ENCODE measurements around the gene TCIRG1.

The TCIRG1 gene

DNA sequence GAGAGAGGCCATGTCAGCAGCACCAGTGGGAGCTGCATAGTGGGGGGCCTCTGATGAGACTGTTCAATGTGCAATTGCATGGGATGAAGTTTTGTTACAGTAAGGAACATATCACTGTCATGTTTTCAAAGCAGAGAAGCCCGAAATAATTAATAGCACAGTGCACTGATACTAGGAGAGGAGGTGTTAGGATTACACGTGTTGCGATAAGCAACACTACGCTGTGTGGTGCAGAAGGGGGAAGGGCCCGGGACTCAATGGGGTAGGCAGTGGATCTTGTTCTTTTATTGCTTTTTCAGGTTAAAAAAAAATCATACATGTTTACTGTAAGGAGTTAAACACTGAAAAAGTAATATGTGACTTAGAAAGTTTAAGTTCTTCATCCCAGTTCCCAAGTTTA lies 29.2 kb downstream of the TCIRG1 start:
- Histone ChIP-seq H3K36me3 (ENCODE audit: control insufficient read depth, insufficient read depth, low read length, severe bottlenecking) (peaks cover 97% of the 10 kb centered on the region), H3K9ac (ENCODE audit: low read length) (no peak overlapping the region), H3K27me3 (replicated peaks; ENCODE audit: control insufficient read depth, insufficient read depth, low read length) (no peaks in the 10 kb centered on the region)

DNA sequence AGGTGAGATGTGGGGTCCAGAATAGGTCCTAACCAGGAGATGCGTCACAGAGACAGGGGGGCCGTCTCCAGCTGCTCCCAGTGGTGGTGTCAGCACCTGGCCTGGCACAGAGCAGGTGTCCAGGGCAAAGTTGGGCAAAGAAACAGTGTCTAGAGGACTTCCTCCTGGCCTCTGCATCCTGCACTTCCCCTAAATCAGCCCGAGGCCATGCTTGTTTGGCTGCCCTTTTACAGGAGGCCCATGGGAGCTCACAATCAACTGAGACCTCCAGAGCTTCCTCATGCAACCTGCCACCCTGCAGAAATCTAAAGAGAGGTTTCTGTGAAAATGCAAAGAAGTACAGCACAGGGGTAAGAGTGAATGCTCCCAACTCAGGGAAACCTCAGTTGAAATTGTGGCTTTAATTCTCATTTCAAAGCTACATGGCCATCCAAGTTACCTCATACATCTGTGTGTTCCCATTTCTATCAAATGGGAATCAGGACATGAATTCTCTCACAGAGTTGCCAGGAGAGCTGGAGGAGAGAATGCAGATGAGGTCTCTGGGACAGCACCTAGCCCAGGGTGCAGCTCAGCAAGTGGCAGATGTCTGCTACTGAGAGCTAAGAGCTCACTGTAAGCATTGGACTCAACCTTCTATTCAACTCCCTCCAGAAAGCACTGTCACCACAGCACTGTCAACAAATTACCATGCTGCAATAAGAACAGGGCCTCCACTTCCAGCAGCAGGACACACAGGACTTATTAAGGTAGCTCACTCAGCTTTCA lies 32.6 kb downstream of the TCIRG1 start:
- Histone ChIP-seq H3K9ac (ENCODE audit: low read length) (no peak overlapping the region), H3K4me1 (ENCODE audit: control insufficient read depth, insufficient read depth, low read length) (no peaks in the 10 kb centered on the region), H3K36me3 (ENCODE audit: control insufficient read depth, insufficient read depth, low read length, severe bottlenecking) (peaks cover 89% of the 10 kb centered on the region), H3K9me3 (ENCODE audit: control insufficient read depth, low read length) (no peaks in the 10 kb centered on the region), H3K27me3 (replicated peaks; ENCODE audit: control insufficient read depth, insufficient read depth, low read length) (no peaks in the 10 kb centered on the region), H3K4me3 (ENCODE audit: low read length) (no peak overlapping the region)
- DNase-seq (ENCODE audit: low read depth): no peak

More for the DNA sequence above, 29.2 kb downstream of the TCIRG1 start:
- Histone ChIP-seq H3K9me3 (ENCODE audit: control insufficient read depth, low read length) (no peaks in the 10 kb centered on the region), H3K4me3 (ENCODE audit: low read length) (no peak overlapping the region), H3K4me1 (ENCODE audit: control insufficient read depth, insufficient read depth, low read length) (no peaks in the 10 kb centered on the region)
- DNase-seq (ENCODE audit: low read depth): no peak

DNA sequence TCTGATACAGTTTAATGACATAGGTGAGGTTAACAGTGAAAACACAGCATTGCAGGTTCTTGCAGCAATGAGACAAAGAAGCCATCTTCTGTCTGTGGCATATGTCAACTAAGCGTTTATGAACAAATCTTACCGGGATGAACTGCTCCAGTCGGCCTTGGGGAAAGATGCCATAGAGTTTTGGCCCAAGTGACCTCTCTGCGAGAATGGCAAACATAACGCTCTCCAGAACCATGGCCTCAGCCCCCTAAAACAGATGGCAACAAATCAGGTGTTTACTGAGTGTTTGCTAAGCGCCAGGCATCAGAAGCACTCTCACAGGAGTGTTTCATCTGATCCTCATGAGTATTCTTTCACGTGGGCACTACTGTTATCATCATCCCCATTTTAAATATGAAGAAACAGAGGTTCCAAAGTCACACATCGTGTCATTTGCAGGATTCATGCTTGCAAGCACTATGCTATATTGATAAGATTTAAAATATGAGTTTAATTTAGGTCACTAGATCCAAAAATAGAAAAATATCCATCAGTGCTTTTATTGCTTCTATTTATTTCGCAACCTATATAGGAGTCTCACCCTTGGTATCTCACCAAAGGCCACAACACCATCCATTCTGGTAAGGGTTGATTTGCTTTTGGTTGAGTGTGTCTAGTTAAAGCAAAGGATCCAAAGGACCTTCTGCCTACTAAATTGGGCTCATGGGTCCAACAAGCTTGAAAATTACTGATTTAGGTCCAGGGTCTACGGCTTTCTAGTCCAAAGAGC lies 35.9 kb downstream of the TCIRG1 start:
- Histone ChIP-seq H3K36me3 (ENCODE audit: control insufficient read depth, insufficient read depth, low read length, severe bottlenecking) (peaks cover 74% of the 10 kb centered on the region), H3K4me3 (ENCODE audit: low read length) (no peak overlapping the region), H3K9ac (ENCODE audit: low read length) (no peak overlapping the region), H3K27me3 (replicated peaks; ENCODE audit: control insufficient read depth, insufficient read depth, low read length) (no peaks in the 10 kb centered on the region), H3K9me3 (ENCODE audit: control insufficient read depth, low read length) (no peaks in the 10 kb centered on the region), H3K4me1 (ENCODE audit: control insufficient read depth, insufficient read depth, low read length) (no peaks in the 10 kb centered on the region)
- no peak for DNase-seq (ENCODE audit: low read depth)

DNA sequence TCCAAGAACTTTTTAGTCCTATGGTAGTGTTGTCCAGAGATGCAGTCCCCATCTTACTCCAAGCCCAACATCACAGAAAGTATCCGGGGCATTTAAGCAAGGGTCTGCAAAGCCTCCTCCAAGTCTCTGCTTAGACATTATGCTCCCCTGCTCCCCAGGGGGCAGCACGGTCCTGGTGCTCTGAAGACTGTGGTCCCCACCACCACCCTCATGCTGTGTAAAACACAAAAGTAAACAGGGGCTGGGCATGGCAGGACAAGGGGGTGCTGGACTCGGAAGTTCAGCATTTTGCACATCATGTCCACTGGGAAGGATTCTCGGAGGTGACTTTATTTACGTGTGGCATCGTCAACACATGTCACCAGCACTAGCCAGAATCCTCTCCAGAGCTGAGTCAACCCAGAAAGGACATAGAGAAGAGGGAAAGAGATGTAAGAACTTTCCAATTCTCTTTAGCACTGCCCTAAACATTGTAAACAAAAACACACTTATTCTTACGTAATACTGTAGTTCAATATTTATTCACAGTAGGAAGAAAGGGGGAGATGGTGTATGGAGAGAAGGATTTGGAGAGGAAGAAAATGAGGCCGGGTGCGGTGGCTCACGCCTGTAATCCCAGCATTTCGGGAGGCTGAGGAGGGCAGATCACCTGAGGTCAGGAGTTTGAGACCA lies 37.7 kb downstream of the TCIRG1 start:
- DNase-seq (ENCODE audit: low read depth): no peak
- Histone ChIP-seq H3K36me3 (ENCODE audit: control insufficient read depth, insufficient read depth, low read length, severe bottlenecking) (peaks cover 72% of the 10 kb centered on the region), H3K4me1 (ENCODE audit: control insufficient read depth, insufficient read depth, low read length) (no peaks in the 10 kb centered on the region), H3K27me3 (replicated peaks; ENCODE audit: control insufficient read depth, insufficient read depth, low read length) (no peaks in the 10 kb centered on the region), H3K4me3 (ENCODE audit: low read length) (no peak overlapping the region), H3K9ac (ENCODE audit: low read length) (no peak overlapping the region), H3K9me3 (ENCODE audit: control insufficient read depth, low read length) (no peaks in the 10 kb centered on the region)

DNA sequence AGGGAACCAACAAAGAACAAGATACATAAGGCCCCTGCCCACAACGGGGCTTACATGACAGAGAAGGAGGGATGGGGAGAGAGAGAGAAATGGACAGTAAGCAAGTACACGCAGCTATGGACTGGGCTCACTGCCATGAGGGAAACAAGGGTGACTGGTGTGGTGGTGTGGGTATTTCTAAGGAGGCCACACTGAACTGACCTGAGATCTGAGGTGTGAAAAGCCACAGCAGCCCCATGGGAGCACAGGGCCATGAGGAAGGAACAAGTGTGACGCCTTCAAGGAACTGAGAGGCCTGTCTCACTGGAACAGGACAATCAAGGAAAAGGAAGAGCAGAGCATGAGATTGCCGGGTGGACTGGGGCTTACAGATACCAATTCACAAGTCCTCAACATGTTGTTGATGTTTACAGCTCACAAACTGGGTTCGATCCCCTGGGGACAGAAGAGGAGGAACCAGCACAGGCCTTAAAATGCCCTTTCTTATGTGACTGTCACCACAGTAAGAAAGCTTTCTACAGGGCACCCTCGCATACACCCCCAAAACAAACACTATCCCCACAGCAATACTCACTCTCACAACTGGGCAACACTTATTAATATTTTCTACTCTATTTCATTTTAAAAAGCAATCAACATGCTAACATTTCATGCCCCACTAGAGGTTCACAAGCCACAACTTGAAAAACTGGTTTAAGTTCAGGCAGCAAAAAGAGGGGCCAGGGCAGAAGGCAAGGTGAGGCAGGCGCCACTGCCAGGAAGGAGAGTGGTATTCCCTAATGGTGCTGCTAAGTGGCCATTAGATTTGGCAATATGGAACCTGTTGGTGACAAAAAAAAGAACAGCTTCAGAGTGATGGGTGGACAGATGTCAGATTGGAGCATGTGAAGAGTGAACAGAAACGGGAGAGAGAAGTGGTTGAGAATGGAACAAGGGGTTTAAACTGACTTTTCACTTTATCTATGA lies 39.1 kb downstream of the TCIRG1 start:
- no peak overlapping the region for H3K4me3 ChIP-seq (ENCODE audit: low read length)
- H3K9me3 ChIP-seq (ENCODE audit: control insufficient read depth, low read length): no peaks in the 10 kb centered on the region
- no peak for DNase-seq (ENCODE audit: low read depth)
- peaks cover 61% of the 10 kb centered on the region for H3K36me3 ChIP-seq (ENCODE audit: control insufficient read depth, insufficient read depth, low read length, severe bottlenecking)
- H3K9ac ChIP-seq (ENCODE audit: low read length): no peak overlapping the region
- no peaks in the 10 kb centered on the region for H3K27me3 ChIP-seq (replicated peaks; ENCODE audit: control insufficient read depth, insufficient read depth, low read length)
- H3K4me1 ChIP-seq (ENCODE audit: control insufficient read depth, insufficient read depth, low read length): no peaks in the 10 kb centered on the region

DNA sequence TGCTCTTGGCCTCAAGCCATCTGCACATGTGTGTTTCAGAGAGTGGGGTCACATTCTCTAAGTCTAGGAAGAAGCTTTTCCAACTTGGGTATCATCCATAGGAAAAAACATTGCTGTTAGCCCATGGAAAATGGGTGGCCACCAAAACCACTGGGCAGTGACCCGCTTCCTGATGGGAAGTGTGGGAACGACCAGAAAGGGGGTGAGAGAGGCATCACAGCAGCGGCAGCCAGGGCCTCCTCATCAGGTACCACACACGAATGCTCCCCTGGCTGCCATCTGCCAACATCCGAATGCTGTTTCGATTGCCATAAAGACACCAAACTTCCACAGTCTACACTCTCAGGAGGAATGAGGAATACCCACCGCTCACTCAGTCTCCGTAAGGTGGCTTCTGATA lies 42.0 kb downstream of the TCIRG1 start:
- Histone ChIP-seq H3K9me3 (ENCODE audit: control insufficient read depth, low read length) (no peaks in the 10 kb centered on the region), H3K4me3 (ENCODE audit: low read length) (no peak overlapping the region), H3K27me3 (replicated peaks; ENCODE audit: control insufficient read depth, insufficient read depth, low read length) (no peaks in the 10 kb centered on the region), H3K36me3 (ENCODE audit: control insufficient read depth, insufficient read depth, low read length, severe bottlenecking) (peaks cover 41% of the 10 kb centered on the region), H3K9ac (ENCODE audit: low read length) (no peak overlapping the region), H3K4me1 (ENCODE audit: control insufficient read depth, insufficient read depth, low read length) (no peaks in the 10 kb centered on the region)
- DNase-seq (ENCODE audit: low read depth): no peak

DNA sequence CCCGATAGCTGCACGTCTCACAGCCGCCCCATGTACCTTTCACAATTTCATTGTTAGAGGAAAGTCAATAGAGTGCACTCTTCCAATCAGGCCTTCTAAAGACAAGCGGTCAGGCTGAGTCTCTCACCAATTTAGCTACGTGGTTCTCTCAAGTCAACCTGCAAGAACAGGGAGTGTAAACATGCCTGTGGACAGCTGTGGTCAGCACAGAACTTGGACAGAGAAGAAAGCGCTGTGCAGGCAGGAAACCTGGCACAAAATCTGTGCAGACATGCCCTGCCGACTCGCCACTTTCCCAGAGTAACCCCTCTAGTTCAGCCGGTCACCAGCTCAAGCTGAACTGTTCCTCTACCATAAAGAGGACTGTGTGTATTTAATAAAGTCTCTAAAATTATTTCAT lies 42.9 kb downstream of the TCIRG1 start:
- no peaks in the 10 kb centered on the region for H3K4me1 ChIP-seq (ENCODE audit: control insufficient read depth, insufficient read depth, low read length)

DNA sequence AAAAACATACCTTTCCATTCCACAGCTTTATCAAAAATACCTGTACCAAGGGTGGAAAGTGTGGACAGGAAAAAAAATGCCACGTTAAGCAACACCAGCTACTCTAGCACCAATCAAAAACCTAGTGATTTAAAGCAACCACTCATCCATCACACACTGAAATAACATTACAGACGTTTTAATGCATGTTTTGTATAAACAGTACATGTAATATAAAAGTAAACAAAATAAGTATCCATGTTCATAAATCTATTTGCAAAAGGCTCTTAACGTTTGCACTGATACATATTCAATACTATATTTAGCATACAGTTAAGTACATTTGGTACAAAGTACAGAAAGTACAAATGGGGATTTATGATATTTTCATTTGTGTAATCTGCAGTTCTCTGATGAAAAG lies 43.7 kb downstream of the TCIRG1 start:
- Histone ChIP-seq H3K4me3 (ENCODE audit: low read length) (no peak overlapping the region), H3K9ac (ENCODE audit: low read length) (no peak overlapping the region), H3K27me3 (replicated peaks; ENCODE audit: control insufficient read depth, insufficient read depth, low read length) (no peaks in the 10 kb centered on the region), H3K36me3 (ENCODE audit: control insufficient read depth, insufficient read depth, low read length, severe bottlenecking) (peaks cover 31% of the 10 kb centered on the region), H3K9me3 (ENCODE audit: control insufficient read depth, low read length) (no peaks in the 10 kb centered on the region), H3K4me1 (ENCODE audit: control insufficient read depth, insufficient read depth, low read length) (no peaks in the 10 kb centered on the region)
- no peak for DNase-seq (ENCODE audit: low read depth)

More for the DNA sequence above, 42.9 kb downstream of the TCIRG1 start:
- no peak overlapping the region for H3K4me3 ChIP-seq (ENCODE audit: low read length)
- H3K9ac ChIP-seq (ENCODE audit: low read length): no peak overlapping the region
- H3K36me3 ChIP-seq (ENCODE audit: control insufficient read depth, insufficient read depth, low read length, severe bottlenecking): peaks cover 34% of the 10 kb centered on the region
- no peaks in the 10 kb centered on the region for H3K27me3 ChIP-seq (replicated peaks; ENCODE audit: control insufficient read depth, insufficient read depth, low read length)
- no peak for DNase-seq (ENCODE audit: low read depth)
- no peaks in the 10 kb centered on the region for H3K9me3 ChIP-seq (ENCODE audit: control insufficient read depth, low read length)

DNA sequence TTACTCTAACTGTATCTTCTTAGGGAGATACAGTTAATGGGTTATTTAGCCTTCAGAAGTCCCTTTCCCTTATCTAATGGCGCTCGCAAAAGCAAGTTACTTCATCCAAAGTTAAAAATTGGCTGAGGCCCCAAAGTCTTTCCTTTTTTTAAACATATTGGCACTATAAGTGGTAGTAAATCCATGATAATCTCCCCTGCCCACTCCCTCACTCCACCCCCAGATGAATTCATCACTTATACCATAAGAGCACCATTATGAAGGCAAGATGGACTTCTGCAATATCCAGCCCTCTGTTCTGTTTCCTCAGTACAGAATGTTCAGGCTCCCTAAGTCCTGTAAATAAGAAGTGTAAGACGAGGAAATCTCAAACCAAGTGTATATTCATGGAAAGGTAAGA lies 44.7 kb downstream of the TCIRG1 start:
- no peak overlapping the region for H3K9ac ChIP-seq (ENCODE audit: low read length)
- H3K27me3 ChIP-seq (replicated peaks; ENCODE audit: control insufficient read depth, insufficient read depth, low read length): no peaks in the 10 kb centered on the region
- DNase-seq (ENCODE audit: low read depth): no peak
- H3K4me3 ChIP-seq (ENCODE audit: low read length): no peak overlapping the region
- H3K9me3 ChIP-seq (ENCODE audit: control insufficient read depth, low read length): no peaks in the 10 kb centered on the region
- peaks cover 26% of the 10 kb centered on the region for H3K36me3 ChIP-seq (ENCODE audit: control insufficient read depth, insufficient read depth, low read length, severe bottlenecking)
- H3K4me1 ChIP-seq (ENCODE audit: control insufficient read depth, insufficient read depth, low read length): no peaks in the 10 kb centered on the region

DNA sequence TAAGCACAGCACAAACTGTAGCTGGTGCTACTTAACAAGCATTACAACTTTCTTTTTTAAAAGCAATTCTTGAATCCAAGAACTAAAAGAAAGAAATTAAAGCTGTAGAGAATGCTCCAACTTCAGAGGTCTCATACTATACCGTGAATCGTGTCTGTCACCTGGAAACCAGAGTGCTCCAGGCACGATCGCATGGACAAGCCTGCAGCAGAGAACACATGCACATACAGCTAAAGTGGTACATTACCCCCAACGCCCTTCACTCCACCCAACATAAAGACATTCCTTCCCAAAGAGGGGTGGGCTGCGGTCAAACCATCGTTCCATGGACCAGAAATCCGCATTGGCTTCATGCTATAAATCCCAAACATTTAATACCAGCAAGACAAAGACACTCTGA lies 50.9 kb downstream of the TCIRG1 start:
- no peak for DNase-seq (ENCODE audit: low read depth)
- no peaks in the 10 kb centered on the region for H3K27me3 ChIP-seq (replicated peaks; ENCODE audit: control insufficient read depth, insufficient read depth, low read length)
- H3K4me1 ChIP-seq (ENCODE audit: control insufficient read depth, insufficient read depth, low read length): peaks cover 16% of the 10 kb centered on the region
- H3K4me3 ChIP-seq (ENCODE audit: low read length): no peak overlapping the region
- H3K36me3 ChIP-seq (ENCODE audit: control insufficient read depth, insufficient read depth, low read length, severe bottlenecking): peaks cover 13% of the 10 kb centered on the region
- no peaks in the 10 kb centered on the region for H3K9me3 ChIP-seq (ENCODE audit: control insufficient read depth, low read length)
- H3K9ac ChIP-seq (ENCODE audit: low read length): no peak overlapping the region

Measured in adipocyte (in vitro differentiated cells).